Measurements from ENCODE around the gene FNBP1.

DNA sequence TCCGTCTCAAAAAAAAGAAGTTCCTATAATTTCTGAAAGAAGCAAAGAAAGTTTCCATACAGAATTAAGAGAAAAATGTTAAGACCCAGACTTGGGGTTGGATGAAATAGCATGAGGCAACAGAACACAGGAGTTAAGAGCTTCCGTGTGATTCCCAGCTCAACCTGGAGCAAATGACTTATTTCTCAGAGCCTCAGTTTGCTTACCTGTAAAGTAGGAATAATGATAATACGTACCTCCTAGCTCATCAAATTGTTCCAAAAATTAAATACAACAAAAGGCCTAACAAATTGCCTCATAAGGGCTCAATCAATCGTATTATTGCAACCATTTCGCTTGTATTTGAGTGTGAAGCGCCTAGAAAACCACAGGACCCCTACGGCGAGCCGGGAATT, 10.1 kb upstream of the FNBP1 start:
- no peak for TF ChIP-seq EZH2 (IDR thresholded peaks at IDR 0.05; ENCODE audit: low read length, missing control alignments)
- TF ChIP-seq, protein P1, sequence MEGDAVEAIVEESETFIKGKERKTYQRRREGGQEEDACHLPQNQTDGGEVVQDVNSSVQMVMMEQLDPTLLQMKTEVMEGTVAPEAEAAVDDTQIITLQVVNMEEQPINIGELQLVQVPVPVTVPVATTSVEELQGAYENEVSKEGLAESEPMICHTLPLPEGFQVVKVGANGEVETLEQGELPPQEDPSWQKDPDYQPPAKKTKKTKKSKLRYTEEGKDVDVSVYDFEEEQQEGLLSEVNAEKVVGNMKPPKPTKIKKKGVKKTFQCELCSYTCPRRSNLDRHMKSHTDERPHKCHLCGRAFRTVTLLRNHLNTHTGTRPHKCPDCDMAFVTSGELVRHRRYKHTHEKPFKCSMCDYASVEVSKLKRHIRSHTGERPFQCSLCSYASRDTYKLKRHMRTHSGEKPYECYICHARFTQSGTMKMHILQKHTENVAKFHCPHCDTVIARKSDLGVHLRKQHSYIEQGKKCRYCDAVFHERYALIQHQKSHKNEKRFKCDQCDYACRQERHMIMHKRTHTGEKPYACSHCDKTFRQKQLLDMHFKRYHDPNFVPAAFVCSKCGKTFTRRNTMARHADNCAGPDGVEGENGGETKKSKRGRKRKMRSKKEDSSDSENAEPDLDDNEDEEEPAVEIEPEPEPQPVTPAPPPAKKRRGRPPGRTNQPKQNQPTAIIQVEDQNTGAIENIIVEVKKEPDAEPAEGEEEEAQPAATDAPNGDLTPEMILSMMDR (conservative IDR thresholded peaks at IDR 0.05 in 1 of 2, IDR thresholded peaks at IDR 0.05 in 1 of 2; ENCODE audit: low read depth in 1 of 2, low read length in 2 of 2), result no peak

Measured in fibroblast of lung (primary cell).